ENCODE results near the gene KYNU. TPM values are rescaled to one million over a fixed set of nuclear protein-coding genes. Genes with fewer than 3 reads are reported as not detected.

KYNU gene
- total RNA-seq, 1 experiment from 2014 or later = 55.7 TPM

- ChIA-PET CTCF (no interaction called here), POLR2A (ENCODE audit: unreplicated experiment) (no interaction called here)
- no peaks in the 10 kb centered on the region for H3K27me3 ChIP-seq (ENCODE audit: insufficient read depth, low read depth)
- no peaks in the 10 kb centered on the region for H3K36me3 ChIP-seq (ENCODE audit: low read depth)
- no peak for TF ChIP-seq EZH2 (IDR thresholded peaks at IDR 0.05; ENCODE audit: low read depth)
- no peak for TF ChIP-seq CTCF (conservative IDR thresholded peaks at IDR 0.05)
- H3K4me3 ChIP-seq = no peak overlapping the region
- H3K4me2 ChIP-seq = no peak overlapping the region
- no peak overlapping the region for H2AFZ ChIP-seq
- no TSS peak for BruUV-seq (replicated peaks)
- H3K4me1 ChIP-seq (replicated peaks; ENCODE audit: insufficient read depth) = no peaks in the 10 kb centered on the region
- no peaks in the 10 kb centered on the region for H3K9me2 ChIP-seq (ENCODE audit: insufficient read depth)
- H3K27ac ChIP-seq = no peak overlapping the region
- H3K9me3 ChIP-seq (ENCODE audit: insufficient read depth, low read depth) = peaks cover 13% of the 10 kb centered on the region
- intact Hi-C loops (cut with micrococcal nuclease; ENCODE audit: unreplicated experiment) = no loop called here
- no peaks in the 10 kb centered on the region for H4K20me1 ChIP-seq (ENCODE audit: insufficient read depth)
- H3K79me2 ChIP-seq (ENCODE audit: low read depth) = no peaks in the 10 kb centered on the region
- no peak for DNase-seq
- no peaks in the 10 kb centered on the region for H3F3A ChIP-seq (ENCODE audit: insufficient read depth, low read depth)
Observed at GRCh38 chr2:142954493-142954892, 77.0 kb downstream of the KYNU start.

DNA sequence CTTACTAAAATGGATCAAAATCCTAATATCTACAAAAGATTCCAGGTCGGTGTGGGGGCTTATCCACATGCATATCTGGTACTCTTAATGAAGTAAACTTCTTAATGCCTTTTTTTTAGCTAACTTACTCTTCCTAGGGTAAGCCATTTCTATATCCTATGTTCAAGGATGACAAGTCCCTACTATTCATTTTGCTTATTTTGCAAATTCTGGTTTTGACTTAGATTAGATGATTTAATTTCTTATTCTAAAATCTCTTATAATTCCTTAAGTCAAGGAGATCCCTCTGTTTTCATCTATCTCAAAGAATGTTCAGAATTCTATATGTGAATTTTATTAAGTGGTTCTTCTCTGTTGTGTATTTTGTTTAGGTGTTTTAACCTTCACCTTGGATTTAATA, 79.7 kb downstream of the KYNU start:
- H3K4me3 ChIP-seq = no peak overlapping the region
- no peaks in the 10 kb centered on the region for H3K4me1 ChIP-seq (replicated peaks; ENCODE audit: insufficient read depth)
- H3K9me2 ChIP-seq (ENCODE audit: insufficient read depth) = no peaks in the 10 kb centered on the region
- H3F3A ChIP-seq (ENCODE audit: insufficient read depth, low read depth) = no peaks in the 10 kb centered on the region
- BruUV-seq (replicated peaks) = no TSS peak
- no peak overlapping the region for H2AFZ ChIP-seq
- H3K4me2 ChIP-seq = no peak overlapping the region
- H3K27ac ChIP-seq = no peak overlapping the region
- CTCF ChIA-PET = no interaction called here
- POLR2A ChIA-PET (ENCODE audit: unreplicated experiment) = no interaction called here
- no peaks in the 10 kb centered on the region; the same call in none of the 2 replicates for H3K9me3 ChIP-seq (ENCODE audit: insufficient read depth, low read depth)
- H3K27me3 ChIP-seq (ENCODE audit: insufficient read depth, low read depth) = no peaks in the 10 kb centered on the region
- H4K20me1 ChIP-seq (ENCODE audit: insufficient read depth) = no peaks in the 10 kb centered on the region
- intact Hi-C loops (cut with micrococcal nuclease; ENCODE audit: unreplicated experiment) = no loop called here
- no peak for DNase-seq
- no peaks in the 10 kb centered on the region for H3K36me3 ChIP-seq (ENCODE audit: low read depth)
- TF ChIP-seq CTCF (conservative IDR thresholded peaks at IDR 0.05) (no peak), EZH2 (IDR thresholded peaks at IDR 0.05; ENCODE audit: low read depth) (no peak)
- no peaks in the 10 kb centered on the region for H3K79me2 ChIP-seq (ENCODE audit: low read depth)

GRCh38 chr2:142961202-142961601, 83.7 kb downstream of the KYNU start:
- Histone ChIP-seq H3K36me3 (ENCODE audit: low read depth) (no peaks in the 10 kb centered on the region), H3K27ac (no peak overlapping the region), H2AFZ (no peak overlapping the region), H4K20me1 (ENCODE audit: insufficient read depth) (no peaks in the 10 kb centered on the region), H3F3A (ENCODE audit: insufficient read depth, low read depth) (no peaks in the 10 kb centered on the region), H3K4me1 (replicated peaks; ENCODE audit: insufficient read depth) (no peaks in the 10 kb centered on the region), H3K4me3 (no peak overlapping the region), H3K4me2 (no peak overlapping the region), H3K9me2 (ENCODE audit: insufficient read depth) (no peaks in the 10 kb centered on the region), H3K79me2 (ENCODE audit: low read depth) (no peaks in the 10 kb centered on the region), H3K27me3 (ENCODE audit: insufficient read depth, low read depth) (no peaks in the 10 kb centered on the region), H3K9me3 (ENCODE audit: insufficient read depth, low read depth) (peaks cover 5% of the 10 kb centered on the region)
- CTCF ChIA-PET = no interaction called here
- no peak for TF ChIP-seq EZH2 (IDR thresholded peaks at IDR 0.05; ENCODE audit: low read depth)
- TF ChIP-seq CTCF (conservative IDR thresholded peaks at IDR 0.05) = no peak
- no TSS peak for BruUV-seq (replicated peaks)
- POLR2A ChIA-PET (ENCODE audit: unreplicated experiment) = no interaction called here
- DNase-seq = no peak
- intact Hi-C loops (cut with micrococcal nuclease; ENCODE audit: unreplicated experiment) = no loop called here

Measured in PC-9 (cell line).